Activated T-helper 2 cell treated with anti-CD3 and anti-CD28 coated beads, Interferon-gamma antibody, Interleukin-2, Interleukin-4, amounts not matched to agents 10 μg/mL and 5 μg/mL and 100 μg/mL, durations not matched to agents 14 hours and 24 hours and 36 hours (primary cell): ENCODE results near the gene GABBR1. TPM values are rescaled to one million over a fixed set of nuclear protein-coding genes. Genes with fewer than 3 reads are reported as not detected.

Experiments used
- total RNA-seq: library from RNA; stranded (reverse); gene quantifications from 2 replicates; pipeline ENCODE4 v1.2.3, GENCODE V29; 2022

Gene GABBR1
- total RNA-seq, 1 donor from 2014 or later = 17.0 TPM

Other genes with a start within 250 kb of the GABBR1 start
- gene OR12D2, start 237.6 kb downstream of the GABBR1 start, total RNA-seq = not detected in 2 replicates
- gene OR12D1, start 218.3 kb downstream of the GABBR1 start, total RNA-seq = not detected in 2 replicates
- gene OR10C1, start 193.9 kb downstream of the GABBR1 start, total RNA-seq = not detected in 2 replicates
- gene OR11A1, start 176.1 kb downstream of the GABBR1 start, total RNA-seq = not detected in 2 replicates
- gene OR2H1, start 176.0 kb downstream of the GABBR1 start, total RNA-seq = not detected in 2 replicates
- gene MAS1L, start 145.2 kb downstream of the GABBR1 start, total RNA-seq = not detected in 2 replicates
- gene UBD, start 73.5 kb downstream of the GABBR1 start, total RNA-seq = 0.34 TPM in 2 replicates
- gene OR2H2, start 48.1 kb downstream of the GABBR1 start, total RNA-seq = not detected in 2 replicates
- gene MOG, start 23.9 kb upstream of the GABBR1 start, total RNA-seq = not detected in 2 replicates
- 2.6 and 3.0 TPM in 2 replicates for gene ZFP57, start 48.0 kb upstream of the GABBR1 start, total RNA-seq
- gene HLA-F, start 90.3 kb upstream of the GABBR1 start, total RNA-seq = 266 and 278 TPM in 2 replicates
- gene HLA-G, start 194.6 kb upstream of the GABBR1 start, total RNA-seq = 1.1 and 1.2 TPM in 2 replicates